Endothelial cell (in vitro differentiated cells): Measurements from ENCODE around the gene ALOX15B. TPM values are rescaled to one million over a fixed set of nuclear protein-coding genes. Genes with fewer than 3 reads are reported as not detected.

Experiments used
- DNase-seq: peaks from one replicate; pipeline ENCODE4 v3.0.0; 2021; ENCODE audit warnings: low spot score
- H3K27ac Mint-ChIP-seq: one replicate; pipeline ENCODE4 v1.8.0; 2021; ENCODE audit warnings: mixed read lengths, inconsistent platforms; ENCODE audit not compliant: unreplicated experiment
- H3K27me3 Mint-ChIP-seq: one replicate; pipeline ENCODE4 v1.8.0; 2021; ENCODE audit warnings: mild to moderate bottlenecking, moderate library complexity, mixed read lengths, inconsistent platforms; ENCODE audit not compliant: unreplicated experiment
- H3K36me3 Mint-ChIP-seq: one replicate; pipeline ENCODE4 v1.8.0; 2021; ENCODE audit warnings: mild to moderate bottlenecking, low read depth, mixed read lengths, inconsistent platforms; ENCODE audit not compliant: unreplicated experiment
- H3K4me1 Mint-ChIP-seq: one replicate; pipeline ENCODE4 v1.8.0; 2021; ENCODE audit warnings: mild to moderate bottlenecking, mixed read lengths, inconsistent platforms; ENCODE audit not compliant: unreplicated experiment
- H3K4me3 Mint-ChIP-seq: one replicate; pipeline ENCODE4 v1.8.0; 2021; ENCODE audit warnings: mild to moderate bottlenecking, mixed read lengths, inconsistent platforms; ENCODE audit not compliant: unreplicated experiment
- H3K9me3 Mint-ChIP-seq: one replicate; pipeline ENCODE4 v1.8.0; 2021; ENCODE audit warnings: mixed read lengths, inconsistent platforms; ENCODE audit not compliant: unreplicated experiment
- CTCF ChIP-seq: fragments of 200-600 bp; sonication (generic); IDR thresholded peaks from one replicate; pipeline ENCODE4 v1.5.0; 2021; ENCODE audit warnings: antibody characterized with exemption; ENCODE audit not compliant: unreplicated experiment
- total RNA-seq: library from RNA; stranded (reverse); fragmentation: NEBNext Ultra II Directional; extraction: Animal tissue kit (Norgen Biotek cat#: 25700); gene quantifications from one replicate; pipeline ENCODE4 v1.2.1, GENCODE V29; 2021; ENCODE audit not compliant: unreplicated experiment

ALOX15B gene
- total RNA-seq, 1 donor from 2014 or later = 0.13 TPM

DNA sequence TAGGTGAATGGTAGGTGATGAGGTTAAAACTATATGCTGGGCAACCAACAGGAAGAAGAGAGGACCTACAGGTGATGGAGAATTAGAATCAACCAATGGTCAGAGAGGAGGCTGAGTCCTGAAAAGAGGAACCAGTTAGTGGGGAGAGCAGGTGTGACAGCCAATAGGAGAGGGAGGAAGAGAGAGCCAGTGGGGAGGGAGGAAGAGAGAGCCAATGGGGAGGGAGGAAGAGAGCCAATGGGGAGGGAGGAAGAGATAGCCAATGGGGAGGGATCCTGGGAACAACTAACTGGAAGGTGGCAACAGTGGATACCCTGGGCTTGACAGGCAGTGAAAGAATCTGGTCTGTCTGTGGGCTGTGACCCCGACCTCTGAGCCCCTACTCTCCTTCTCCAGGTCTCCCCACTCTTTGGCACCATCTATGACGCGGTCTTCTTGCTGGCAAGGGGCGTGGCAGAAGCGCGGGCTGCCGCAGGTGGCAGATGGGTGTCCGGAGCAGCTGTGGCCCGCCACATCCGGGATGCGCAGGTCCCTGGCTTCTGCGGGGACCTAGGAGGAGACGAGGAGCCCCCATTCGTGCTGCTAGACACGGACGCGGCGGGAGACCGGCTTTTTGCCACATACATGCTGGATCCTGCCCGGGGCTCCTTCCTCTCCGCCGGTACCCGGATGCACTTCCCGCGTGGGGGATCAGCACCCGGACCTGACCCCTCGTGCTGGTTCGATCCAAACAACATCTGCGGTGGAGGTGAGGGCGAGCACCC lies 32.7 kb upstream of the ALOX15B start:
- TF ChIP-seq CTCF = no peak
- no peak for DNase-seq
- Mint-ChIP-seq H3K27ac (no peak overlapping the region), H3K27me3 (peaks cover 14% of the 10 kb centered on the region), H3K36me3 (peaks cover 5% of the 10 kb centered on the region), H3K4me3 (no peak overlapping the region), H3K9me3 (no peaks in the 10 kb centered on the region), H3K4me1 (no peaks in the 10 kb centered on the region)

DNA sequence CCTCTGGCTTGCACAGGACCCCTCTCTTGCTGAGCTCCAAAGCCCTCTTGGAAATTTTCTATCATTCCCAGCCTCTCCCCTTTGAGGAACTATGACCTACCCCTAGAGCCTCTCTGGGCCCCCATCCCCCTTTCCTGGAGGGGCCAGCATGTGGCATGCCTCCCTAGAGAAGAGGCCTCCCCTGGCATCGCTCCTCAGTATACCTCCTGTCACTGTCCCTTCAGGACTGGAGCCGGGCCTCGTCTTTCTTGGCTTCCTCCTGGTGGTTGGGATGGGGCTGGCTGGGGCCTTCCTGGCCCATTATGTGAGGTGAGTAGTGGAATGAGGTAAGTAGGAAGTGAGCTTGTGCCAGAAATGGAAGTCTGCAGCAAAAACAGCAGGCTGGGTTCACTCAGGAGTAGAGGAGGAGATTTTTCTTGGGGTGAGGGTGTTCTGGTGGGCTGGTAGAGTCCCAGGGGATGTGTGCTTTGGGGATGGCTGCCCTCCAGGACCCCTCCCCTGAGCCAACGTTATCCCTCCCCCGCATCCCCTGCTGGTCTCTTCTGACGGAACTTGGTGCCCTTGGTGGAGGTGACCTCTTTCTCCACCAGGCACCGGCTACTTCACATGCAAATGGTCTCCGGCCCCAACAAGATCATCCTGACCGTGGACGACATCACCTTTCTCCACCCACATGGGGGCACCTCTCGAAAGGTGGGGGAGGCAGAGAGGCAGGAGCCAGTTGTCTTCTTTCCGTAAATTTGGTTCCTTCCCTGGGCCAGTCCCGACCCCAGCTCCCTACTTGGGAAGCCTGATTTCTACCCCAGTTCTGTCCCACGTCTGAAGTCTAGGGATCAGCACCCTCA lies 31.8 kb upstream of the ALOX15B start:
- H3K4me1 Mint-ChIP-seq = no peaks in the 10 kb centered on the region
- no peak for TF ChIP-seq CTCF
- H3K27me3 Mint-ChIP-seq = peaks cover 11% of the 10 kb centered on the region

GRCh38 chr17:8007836-8008235 lies 31.0 kb upstream of the ALOX15B start:
- H3K27me3 Mint-ChIP-seq = peaks cover 11% of the 10 kb centered on the region
- no peaks in the 10 kb centered on the region for H3K4me1 Mint-ChIP-seq
- no peak overlapping the region for H3K4me3 Mint-ChIP-seq
- TF ChIP-seq CTCF = no peak
- H3K9me3 Mint-ChIP-seq = no peaks in the 10 kb centered on the region
- peaks cover 5% of the 10 kb centered on the region for H3K36me3 Mint-ChIP-seq
- no peak for DNase-seq
- H3K27ac Mint-ChIP-seq = no peak overlapping the region

More for the DNA sequence above, 31.8 kb upstream of the ALOX15B start:
- no peak overlapping the region for H3K4me3 Mint-ChIP-seq
- no peak for DNase-seq
- no peaks in the 10 kb centered on the region for H3K9me3 Mint-ChIP-seq
- peaks cover 5% of the 10 kb centered on the region for H3K36me3 Mint-ChIP-seq
- no peak overlapping the region for H3K27ac Mint-ChIP-seq

GRCh38 chr17:8012045-8012580 lies 26.7 kb upstream of the ALOX15B start:
- H3K9me3 Mint-ChIP-seq = no peaks in the 10 kb centered on the region
- no peak for DNase-seq
- H3K4me1 Mint-ChIP-seq = peaks cover 2% of the 10 kb centered on the region
- no peak overlapping the region for H3K27ac Mint-ChIP-seq
- H3K36me3 Mint-ChIP-seq = no peaks in the 10 kb centered on the region
- H3K27me3 Mint-ChIP-seq = peaks cover 11% of the 10 kb centered on the region
- H3K4me3 Mint-ChIP-seq = no peak overlapping the region
- TF ChIP-seq CTCF = no peak
